K562 (cell line): ENCODE measurements around the gene TCP10L. TPM values are rescaled to one million over a fixed set of nuclear protein-coding genes. Genes with fewer than 3 reads are reported as not detected.

Experiments used
- ATAC-seq: fragments of 200-7000 bp; cut with Tn5 transposase; 3 replicates; pipeline ENCODE4 v1.9.1; 2020; ENCODE audit warnings: moderate library complexity
- BruUV-seq: library from RNA; stranded (reverse); fragments of 400-500 nt; replicated peaks from 2 replicates; lab custom pipeline; 2021; lab: Mats Ljungman, UMichigan
- CTCF ChIA-PET: fragments of 300-600 bp; formaldehyde crosslinking; extraction: SDS; loops from one replicate; lab custom pipeline; 2021; ENCODE audit warnings: low intra/inter-chr PET ratio; lab: Yijun Ruan, JAX
- POLR2A ChIA-PET: fragments of 300-600, 350-650 bp; sonication (Branson Sonifier 250); formaldehyde crosslinking; extraction: SDS; loops from one replicate; lab custom pipeline; 2021; ENCODE audit warnings: antibody characterized with exemption, inconsistent platforms; lab: Yijun Ruan, JAX
- DNase-seq, 4 experiments: peaks; one replicate each; pipeline versions ENCODE4 v3.0.0 to v3.0.0-alpha.2; 2011 to 2018; ENCODE audit warnings: low spot score in 3 of 4, mixed read lengths in 3 of 4; ENCODE audit errors: extremely low read depth in 1 of 4
- FAIRE-seq: peaks from 2 replicates; lab custom pipeline; 2011; peaks lifted over from hg19 to GRCh38; lab: Jason Lieb, UNC
- H2AFZ ChIP-seq: 2 replicates; pipeline ENCODE4 v1.6.0; 2011; ENCODE audit warnings: low read depth, low read length, control low read depth, inconsistent platforms
- H3K27ac ChIP-seq: fragments of 200-600 bp; 3 replicates; pipeline ENCODE4 v1.8.0; 2011; ENCODE audit warnings: low read depth, mild to moderate bottlenecking, control low read depth, inconsistent platforms, low read length, moderate library complexity, mixed read lengths; ENCODE audit errors: extremely low read depth
- H3K27me3 ChIP-seq, 2 experiments: fragments of 300-600 bp in 1 of 2; 2 replicates in 1 of 2; 3 replicates in 1 of 2; pipeline versions ENCODE4 v1.6.0 to v1.8.0; 2011; ENCODE audit warnings: inconsistent platforms in 2 of 2, low read length in 2 of 2, mild to moderate bottlenecking in 1 of 2, mixed read lengths in 1 of 2, moderate library complexity in 1 of 2; ENCODE audit not compliant: control insufficient read depth in 2 of 2, insufficient read depth in 2 of 2
- H3K36me3 ChIP-seq: fragments of 300-600 bp; 3 replicates; pipeline ENCODE4 v1.8.0; 2011; ENCODE audit warnings: mild to moderate bottlenecking, low read length, inconsistent platforms; ENCODE audit not compliant: control insufficient read depth, insufficient read depth
- H3K4me1 ChIP-seq, 2 experiments: fragments of 200-600 bp in 1 of 2; replicated peaks in 1 of 2; 2 replicates in 1 of 2; 3 replicates in 1 of 2; pipeline versions ENCODE4 v1.5.1 to v1.8.0; 2011; ENCODE audit warnings: inconsistent platforms in 2 of 2, low read length in 2 of 2, mild to moderate bottlenecking in 1 of 2, mixed read lengths in 1 of 2, moderate library complexity in 1 of 2; ENCODE audit not compliant: control insufficient read depth in 2 of 2, insufficient read depth in 2 of 2
- H3K4me2 ChIP-seq: 2 replicates; pipeline ENCODE4 v1.6.1; 2011; ENCODE audit warnings: low read length, control low read depth, inconsistent platforms, mixed read lengths; ENCODE audit not compliant: insufficient read depth
- H3K4me3 ChIP-seq: fragments of 200-600 bp; sonication (generic), shearing (Covaris generic); 2 replicates; pipeline ENCODE4 v1.5.1; 2016; ENCODE audit warnings: control low read depth, inconsistent platforms
- H3K79me2 ChIP-seq: fragments of 200-600 bp; 3 replicates; pipeline ENCODE4 v1.8.0; 2011; ENCODE audit warnings: low read length, inconsistent platforms; ENCODE audit not compliant: control insufficient read depth, insufficient read depth
- H3K9ac ChIP-seq, 2 experiments: 2 replicates each; pipeline versions ENCODE4 v1.6.0 to v1.6.1; 2011; ENCODE audit warnings: low read depth in 2 of 2, low read length in 2 of 2, control low read depth in 1 of 2, inconsistent platforms in 1 of 2, mild to moderate bottlenecking in 1 of 2, mixed read lengths in 1 of 2; ENCODE audit not compliant: insufficient read depth in 1 of 2
- H3K9me1 ChIP-seq: one replicate; pipeline ENCODE4 v1.6.0; 2011; ENCODE audit warnings: inconsistent platforms, mild to moderate bottlenecking, low read length, moderate library complexity; ENCODE audit not compliant: control insufficient read depth, insufficient read depth
- H3K9me3 ChIP-seq: replicated peaks from 2 replicates; pipeline ENCODE4 v1.5.1; 2011; ENCODE audit warnings: low read depth, low read length, inconsistent platforms; ENCODE audit not compliant: control insufficient read depth, insufficient read depth
- H4K20me1 ChIP-seq: replicated peaks from 2 replicates; pipeline ENCODE4 v1.6.1; 2011; ENCODE audit warnings: low read length, inconsistent platforms, mixed read lengths; ENCODE audit not compliant: control insufficient read depth, insufficient read depth
- CBFA2T3 ChIP-seq: fragments of 450-650 bp; IDR thresholded peaks from 2 replicates; pipeline ENCODE4 v1.6.1; 2017
- EP300 ChIP-seq: IDR thresholded peaks from 2 replicates; pipeline ENCODE4 v1.6.1; 2012; ENCODE audit warnings: low read length, improper control_type of control experiment
- ETV1 ChIP-seq: fragments of 450-650 bp; conservative IDR thresholded peaks from 2 replicates; pipeline ENCODE4 v1.6.1; 2016; ENCODE audit warnings: missing genetic modification characterization, control low read depth, low read depth, missing compliant biosample characterization
- RBM25 ChIP-seq: fragments of 200-400 bp; formaldehyde crosslinking; IDR thresholded peaks from 2 replicates; pipeline ENCODE4 v1.6.1; 2018; ENCODE audit warnings: low read length, low read depth, moderate library complexity; ENCODE audit not compliant: severe bottlenecking
- TEAD4 ChIP-seq, 2 experiments: sonication (generic) in 1 of 2; formaldehyde crosslinking in 1 of 2; IDR thresholded peaks; 2 replicates each; pipeline versions ENCODE4 v1.6.1 to v1.8.0; 2012 to 2022; ENCODE audit warnings: borderline replicate concordance in 1 of 2, inconsistent platforms in 1 of 2, low read length in 1 of 2, mild to moderate bottlenecking in 1 of 2, missing genetic modification reagents in 1 of 2
- ZNF561 ChIP-seq: fragments of 450-650 bp; formaldehyde crosslinking; conservative IDR thresholded peaks from 2 replicates; pipeline ENCODE4 v1.4.0; 2020; ENCODE audit warnings: mild to moderate bottlenecking, moderate library complexity
- ZNF583 ChIP-seq: fragments of 250-450 bp; sonication (Bioruptor Pico); IDR thresholded peaks from 2 replicates; pipeline ENCODE4 v1.4.0; 2020
- ZNF586 ChIP-seq: fragments of 450-650 bp; formaldehyde crosslinking; conservative IDR thresholded peaks from 2 replicates; pipeline ENCODE4 v1.4.0; 2020; ENCODE audit warnings: mild to moderate bottlenecking, moderate library complexity
- WGBS: fragments of 100-300 bp; shearing (Covaris generic); methylation state at CpG from one replicate; pipeline ENCODE4 v1.1.6; 2016; ENCODE audit warnings: low coverage, mixed read lengths; ENCODE audit not compliant: insufficient coverage; ENCODE audit errors: missing lambda C conversion rate; 5-methylcytosine and 5-hydroxymethylcytosine counted together
- in situ Hi-C: fragments of 300-500 bp; cut with MboI; formaldehyde crosslinking; loops from 4 replicates; pipeline ENCODE4 v1.15.0; 2018; ENCODE audit warnings: inconsistent platforms, mixed read lengths
- intact Hi-C: fragments of 100-400 bp; cut with micrococcal nuclease; formaldehyde crosslinking; loops from 2 replicates; pipeline ENCODE4 v1.14.2; 2022
- polyA plus RNA-seq, 8 experiments: library from polyadenylated mRNA; depleted of rRNA in 4 of 8; stranded (reverse) in 5 of 8; unstranded in 3 of 8; fragments of >200 nt; fragmentation: Nextera tagmentation in 2 of 8; fragmentation: Illumina TruSeq in 1 of 8; extraction: Ambion mirVana in 2 of 8; extraction: Trizol in 1 of 8; gene quantifications; 2 replicates each; pipeline versions ENCODE4 v1.2.1 to v1.2.3, GENCODE V29; 2011 to 2014; ENCODE audit warnings: inconsistent platforms in 1 of 8, missing spikeins in 1 of 8
- total RNA-seq, 7 experiments: library from RNA; depleted of rRNA in 6 of 7; stranded (reverse); fragments of >200 nt in 6 of 7; fragmentation: Illumina TruSeq in 2 of 7; extraction: Trizol in 2 of 7; gene quantifications; 2 replicates each; pipeline versions ENCODE4 v1.2.1 to v1.2.3, GENCODE V29; 2011 to 2021; ENCODE audit warnings: low replicate concordance in 1 of 7
- TF ChIP-seq, protein P1 (sequence below): fragments of 450-650 bp; IDR thresholded peaks from 2 replicates; pipeline ENCODE4 v1.6.1; 2016; ENCODE audit warnings: mild to moderate bottlenecking, moderate library complexity

TCP10L gene
- total and polyA plus RNA-seq, 9 of the 15 experiments (the other 6 are each of a cell fraction or from before 2014, with no cell fraction given): 0.34 to 0.91 (median 0.56) TPM; not detected in 2

DNA sequence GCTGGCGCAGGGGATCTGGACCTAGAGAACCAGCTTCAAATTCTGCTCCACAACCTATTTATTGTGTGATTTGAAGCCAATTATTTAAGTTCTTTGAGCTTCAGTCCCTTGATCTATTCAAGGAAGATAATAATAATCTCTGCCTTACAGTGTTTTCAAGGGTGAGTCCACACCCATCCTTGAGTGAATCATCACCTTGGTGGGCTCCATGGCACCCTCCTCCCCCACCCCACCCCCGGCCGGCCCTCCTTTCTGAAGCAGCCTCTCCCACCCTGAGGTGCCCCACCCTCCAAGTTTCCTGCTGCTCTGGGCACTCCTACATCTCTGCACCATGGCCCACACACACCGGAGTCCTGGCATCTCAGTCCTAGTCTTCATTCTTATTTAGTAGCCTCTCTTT, 38.3 kb downstream of the TCP10L start:
- H3K4me3 ChIP-seq: no peak overlapping the region
- H2AFZ ChIP-seq: peak overlapping the region; percentile 85
- H3K9me3 ChIP-seq: no peaks in the 10 kb centered on the region
- ChIA-PET CTCF (no interaction called here), POLR2A (interaction anchor here (0.7 to 1.7 kb wide), 4 partner anchors 9 to 525 kb away, joined by 3 to 9 read pairs (median 3); no protein-coding TSS in a partner anchor)
- no peaks in the 10 kb centered on the region for H3K36me3 ChIP-seq
- H3K9me1 ChIP-seq: no peaks in the 10 kb centered on the region
- FAIRE-seq: peak; percentile 15
- intact Hi-C loops: no loop called here
- peak; percentile 61 to 82 (median 67) for DNase-seq
- no peaks in the 10 kb centered on the region for H3K27me3 ChIP-seq
- no peaks in the 10 kb centered on the region for H4K20me1 ChIP-seq
- peak overlapping the region; percentile 65 for H3K4me2 ChIP-seq
- WGBS: 10% methylated on average over 4 of the region's 4 CpGs
- peaks cover 12 to 44% of the 10 kb centered on the region in 2 experiments; a peak in 4 of 5 replicates for H3K4me1 ChIP-seq
- ATAC-seq: peak; percentile 65
- in situ Hi-C loops: no loop called here
- BruUV-seq: no TSS peak
- peak overlapping the region; percentile 72 for H3K27ac ChIP-seq
- H3K79me2 ChIP-seq: no peaks in the 10 kb centered on the region
- peak overlapping the region in 1 of 2 experiments; percentile 63; a peak in 2 of 4 replicates for H3K9ac ChIP-seq
- TF ChIP-seq CBFA2T3: peak; percentile 57
- TF ChIP-seq ZNF583 (CRISPR knock-in tag): no peak
- no peak for TF ChIP-seq ZNF561 (CRISPR knock-in tag)
- TF ChIP-seq, protein P1, sequence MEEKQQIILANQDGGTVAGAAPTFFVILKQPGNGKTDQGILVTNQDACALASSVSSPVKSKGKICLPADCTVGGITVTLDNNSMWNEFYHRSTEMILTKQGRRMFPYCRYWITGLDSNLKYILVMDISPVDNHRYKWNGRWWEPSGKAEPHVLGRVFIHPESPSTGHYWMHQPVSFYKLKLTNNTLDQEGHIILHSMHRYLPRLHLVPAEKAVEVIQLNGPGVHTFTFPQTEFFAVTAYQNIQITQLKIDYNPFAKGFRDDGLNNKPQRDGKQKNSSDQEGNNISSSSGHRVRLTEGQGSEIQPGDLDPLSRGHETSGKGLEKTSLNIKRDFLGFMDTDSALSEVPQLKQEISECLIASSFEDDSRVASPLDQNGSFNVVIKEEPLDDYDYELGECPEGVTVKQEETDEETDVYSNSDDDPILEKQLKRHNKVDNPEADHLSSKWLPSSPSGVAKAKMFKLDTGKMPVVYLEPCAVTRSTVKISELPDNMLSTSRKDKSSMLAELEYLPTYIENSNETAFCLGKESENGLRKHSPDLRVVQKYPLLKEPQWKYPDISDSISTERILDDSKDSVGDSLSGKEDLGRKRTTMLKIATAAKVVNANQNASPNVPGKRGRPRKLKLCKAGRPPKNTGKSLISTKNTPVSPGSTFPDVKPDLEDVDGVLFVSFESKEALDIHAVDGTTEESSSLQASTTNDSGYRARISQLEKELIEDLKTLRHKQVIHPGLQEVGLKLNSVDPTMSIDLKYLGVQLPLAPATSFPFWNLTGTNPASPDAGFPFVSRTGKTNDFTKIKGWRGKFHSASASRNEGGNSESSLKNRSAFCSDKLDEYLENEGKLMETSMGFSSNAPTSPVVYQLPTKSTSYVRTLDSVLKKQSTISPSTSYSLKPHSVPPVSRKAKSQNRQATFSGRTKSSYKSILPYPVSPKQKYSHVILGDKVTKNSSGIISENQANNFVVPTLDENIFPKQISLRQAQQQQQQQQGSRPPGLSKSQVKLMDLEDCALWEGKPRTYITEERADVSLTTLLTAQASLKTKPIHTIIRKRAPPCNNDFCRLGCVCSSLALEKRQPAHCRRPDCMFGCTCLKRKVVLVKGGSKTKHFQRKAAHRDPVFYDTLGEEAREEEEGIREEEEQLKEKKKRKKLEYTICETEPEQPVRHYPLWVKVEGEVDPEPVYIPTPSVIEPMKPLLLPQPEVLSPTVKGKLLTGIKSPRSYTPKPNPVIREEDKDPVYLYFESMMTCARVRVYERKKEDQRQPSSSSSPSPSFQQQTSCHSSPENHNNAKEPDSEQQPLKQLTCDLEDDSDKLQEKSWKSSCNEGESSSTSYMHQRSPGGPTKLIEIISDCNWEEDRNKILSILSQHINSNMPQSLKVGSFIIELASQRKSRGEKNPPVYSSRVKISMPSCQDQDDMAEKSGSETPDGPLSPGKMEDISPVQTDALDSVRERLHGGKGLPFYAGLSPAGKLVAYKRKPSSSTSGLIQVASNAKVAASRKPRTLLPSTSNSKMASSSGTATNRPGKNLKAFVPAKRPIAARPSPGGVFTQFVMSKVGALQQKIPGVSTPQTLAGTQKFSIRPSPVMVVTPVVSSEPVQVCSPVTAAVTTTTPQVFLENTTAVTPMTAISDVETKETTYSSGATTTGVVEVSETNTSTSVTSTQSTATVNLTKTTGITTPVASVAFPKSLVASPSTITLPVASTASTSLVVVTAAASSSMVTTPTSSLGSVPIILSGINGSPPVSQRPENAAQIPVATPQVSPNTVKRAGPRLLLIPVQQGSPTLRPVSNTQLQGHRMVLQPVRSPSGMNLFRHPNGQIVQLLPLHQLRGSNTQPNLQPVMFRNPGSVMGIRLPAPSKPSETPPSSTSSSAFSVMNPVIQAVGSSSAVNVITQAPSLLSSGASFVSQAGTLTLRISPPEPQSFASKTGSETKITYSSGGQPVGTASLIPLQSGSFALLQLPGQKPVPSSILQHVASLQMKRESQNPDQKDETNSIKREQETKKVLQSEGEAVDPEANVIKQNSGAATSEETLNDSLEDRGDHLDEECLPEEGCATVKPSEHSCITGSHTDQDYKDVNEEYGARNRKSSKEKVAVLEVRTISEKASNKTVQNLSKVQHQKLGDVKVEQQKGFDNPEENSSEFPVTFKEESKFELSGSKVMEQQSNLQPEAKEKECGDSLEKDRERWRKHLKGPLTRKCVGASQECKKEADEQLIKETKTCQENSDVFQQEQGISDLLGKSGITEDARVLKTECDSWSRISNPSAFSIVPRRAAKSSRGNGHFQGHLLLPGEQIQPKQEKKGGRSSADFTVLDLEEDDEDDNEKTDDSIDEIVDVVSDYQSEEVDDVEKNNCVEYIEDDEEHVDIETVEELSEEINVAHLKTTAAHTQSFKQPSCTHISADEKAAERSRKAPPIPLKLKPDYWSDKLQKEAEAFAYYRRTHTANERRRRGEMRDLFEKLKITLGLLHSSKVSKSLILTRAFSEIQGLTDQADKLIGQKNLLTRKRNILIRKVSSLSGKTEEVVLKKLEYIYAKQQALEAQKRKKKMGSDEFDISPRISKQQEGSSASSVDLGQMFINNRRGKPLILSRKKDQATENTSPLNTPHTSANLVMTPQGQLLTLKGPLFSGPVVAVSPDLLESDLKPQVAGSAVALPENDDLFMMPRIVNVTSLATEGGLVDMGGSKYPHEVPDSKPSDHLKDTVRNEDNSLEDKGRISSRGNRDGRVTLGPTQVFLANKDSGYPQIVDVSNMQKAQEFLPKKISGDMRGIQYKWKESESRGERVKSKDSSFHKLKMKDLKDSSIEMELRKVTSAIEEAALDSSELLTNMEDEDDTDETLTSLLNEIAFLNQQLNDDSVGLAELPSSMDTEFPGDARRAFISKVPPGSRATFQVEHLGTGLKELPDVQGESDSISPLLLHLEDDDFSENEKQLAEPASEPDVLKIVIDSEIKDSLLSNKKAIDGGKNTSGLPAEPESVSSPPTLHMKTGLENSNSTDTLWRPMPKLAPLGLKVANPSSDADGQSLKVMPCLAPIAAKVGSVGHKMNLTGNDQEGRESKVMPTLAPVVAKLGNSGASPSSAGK: no peak
- TF ChIP-seq ETV1 (tag): no peak
- TF ChIP-seq EP300: peak; percentile 64; the same call in 1 of the 2 replicates
- TF ChIP-seq TEAD4 (IDR thresholded peaks at IDR 0.05; ENCODE audit: low read length): 0 out of 2 replicates have a peak, but pooled peaks have one; percentile 26
- no peak for TF ChIP-seq TEAD4 (CRISPR knock-in tag; IDR thresholded peaks at IDR 0.05; ENCODE audit: borderline replicate concordance)
- TF ChIP-seq ZNF586: no peak
- TF ChIP-seq RBM25: no peak
